ENCODE measurements around the gene POC1B.

DNA sequence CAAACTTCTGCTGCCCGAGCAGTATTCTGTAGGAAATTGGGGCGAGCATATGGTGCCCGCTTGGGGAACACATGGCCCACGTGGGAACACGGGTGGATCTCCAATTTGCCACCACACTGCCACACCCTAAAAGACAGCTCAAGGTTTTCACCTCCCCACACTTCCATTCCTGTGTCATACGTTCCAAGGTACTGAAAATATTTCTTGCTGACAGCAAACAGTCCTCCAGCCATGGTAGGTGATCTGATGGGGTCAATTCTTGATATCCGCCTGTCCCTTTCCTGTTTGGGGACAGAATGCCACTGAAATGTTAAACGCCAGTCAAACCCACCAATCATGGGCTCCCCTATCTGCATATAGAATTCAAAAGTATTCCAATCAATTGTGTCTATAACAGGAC is 2.5 kb downstream of the POC1B start:
- TF ChIP-seq NFATC4 (CRISPR knock-in tag; IDR thresholded peaks at IDR 0.05), result no peak
- TF ChIP-seq CTCF (IDR thresholded peaks at IDR 0.05), result no peak
- no peak for TF ChIP-seq JUN (CRISPR knock-in tag; IDR thresholded peaks at IDR 0.05)
- no peak for TF ChIP-seq SOX15 (CRISPR knock-in tag; IDR thresholded peaks at IDR 0.05)
- TF ChIP-seq, protein P1, sequence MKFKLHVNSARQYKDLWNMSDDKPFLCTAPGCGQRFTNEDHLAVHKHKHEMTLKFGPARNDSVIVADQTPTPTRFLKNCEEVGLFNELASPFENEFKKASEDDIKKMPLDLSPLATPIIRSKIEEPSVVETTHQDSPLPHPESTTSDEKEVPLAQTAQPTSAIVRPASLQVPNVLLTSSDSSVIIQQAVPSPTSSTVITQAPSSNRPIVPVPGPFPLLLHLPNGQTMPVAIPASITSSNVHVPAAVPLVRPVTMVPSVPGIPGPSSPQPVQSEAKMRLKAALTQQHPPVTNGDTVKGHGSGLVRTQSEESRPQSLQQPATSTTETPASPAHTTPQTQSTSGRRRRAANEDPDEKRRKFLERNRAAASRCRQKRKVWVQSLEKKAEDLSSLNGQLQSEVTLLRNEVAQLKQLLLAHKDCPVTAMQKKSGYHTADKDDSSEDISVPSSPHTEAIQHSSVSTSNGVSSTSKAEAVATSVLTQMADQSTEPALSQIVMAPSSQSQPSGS (CRISPR knock-in tag; IDR thresholded peaks at IDR 0.05; ENCODE audit: borderline replicate concordance, low read depth), result no peak
- no peak for TF ChIP-seq NFYB (CRISPR knock-in tag; conservative IDR thresholded peaks at IDR 0.05; ENCODE audit: low read depth)
- TF ChIP-seq, protein P2, sequence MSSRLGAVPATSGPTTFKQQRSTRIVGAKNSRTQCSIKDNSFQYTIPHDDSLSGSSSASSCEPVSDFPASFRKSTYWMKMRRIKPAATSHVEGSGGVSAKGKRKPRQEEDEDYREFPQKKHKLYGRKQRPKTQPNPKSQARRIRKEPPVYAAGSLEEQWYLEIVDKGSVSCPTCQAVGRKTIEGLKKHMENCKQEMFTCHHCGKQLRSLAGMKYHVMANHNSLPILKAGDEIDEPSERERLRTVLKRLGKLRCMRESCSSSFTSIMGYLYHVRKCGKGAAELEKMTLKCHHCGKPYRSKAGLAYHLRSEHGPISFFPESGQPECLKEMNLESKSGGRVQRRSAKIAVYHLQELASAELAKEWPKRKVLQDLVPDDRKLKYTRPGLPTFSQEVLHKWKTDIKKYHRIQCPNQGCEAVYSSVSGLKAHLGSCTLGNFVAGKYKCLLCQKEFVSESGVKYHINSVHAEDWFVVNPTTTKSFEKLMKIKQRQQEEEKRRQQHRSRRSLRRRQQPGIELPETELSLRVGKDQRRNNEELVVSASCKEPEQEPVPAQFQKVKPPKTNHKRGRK (CRISPR knock-in tag; IDR thresholded peaks at IDR 0.05; ENCODE audit: borderline replicate concordance), result no peak
- no peak for TF ChIP-seq FOXK1 (CRISPR knock-in tag; IDR thresholded peaks at IDR 0.05)
- TF ChIP-seq HMGA2 (CRISPR knock-in tag; IDR thresholded peaks at IDR 0.05), result no peak
- no peak for TF ChIP-seq SP1 (CRISPR knock-in tag; conservative IDR thresholded peaks at IDR 0.05)
- no peak for TF ChIP-seq ZNF263 (CRISPR knock-in tag; IDR thresholded peaks at IDR 0.05; ENCODE audit: low read depth)
- TF ChIP-seq, protein P3, sequence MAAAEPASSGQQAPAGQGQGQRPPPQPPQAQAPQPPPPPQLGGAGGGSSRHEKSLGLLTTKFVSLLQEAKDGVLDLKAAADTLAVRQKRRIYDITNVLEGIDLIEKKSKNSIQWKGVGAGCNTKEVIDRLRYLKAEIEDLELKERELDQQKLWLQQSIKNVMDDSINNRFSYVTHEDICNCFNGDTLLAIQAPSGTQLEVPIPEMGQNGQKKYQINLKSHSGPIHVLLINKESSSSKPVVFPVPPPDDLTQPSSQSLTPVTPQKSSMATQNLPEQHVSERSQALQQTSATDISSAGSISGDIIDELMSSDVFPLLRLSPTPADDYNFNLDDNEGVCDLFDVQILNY (CRISPR knock-in tag; IDR thresholded peaks at IDR 0.05), result no peak
- TF ChIP-seq NR3C1 (CRISPR knock-in tag; conservative IDR thresholded peaks at IDR 0.05; ENCODE audit: low read depth), result no peak
- TF ChIP-seq, protein P4, sequence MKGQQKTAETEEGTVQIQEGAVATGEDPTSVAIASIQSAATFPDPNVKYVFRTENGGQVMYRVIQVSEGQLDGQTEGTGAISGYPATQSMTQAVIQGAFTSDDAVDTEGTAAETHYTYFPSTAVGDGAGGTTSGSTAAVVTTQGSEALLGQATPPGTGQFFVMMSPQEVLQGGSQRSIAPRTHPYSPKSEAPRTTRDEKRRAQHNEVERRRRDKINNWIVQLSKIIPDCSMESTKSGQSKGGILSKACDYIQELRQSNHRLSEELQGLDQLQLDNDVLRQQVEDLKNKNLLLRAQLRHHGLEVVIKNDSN (CRISPR knock-in tag; IDR thresholded peaks at IDR 0.05), result no peak

All from WTC11 (cell line).